ENCODE results near the gene CCDC85A.

Gene CCDC85A

DNA sequence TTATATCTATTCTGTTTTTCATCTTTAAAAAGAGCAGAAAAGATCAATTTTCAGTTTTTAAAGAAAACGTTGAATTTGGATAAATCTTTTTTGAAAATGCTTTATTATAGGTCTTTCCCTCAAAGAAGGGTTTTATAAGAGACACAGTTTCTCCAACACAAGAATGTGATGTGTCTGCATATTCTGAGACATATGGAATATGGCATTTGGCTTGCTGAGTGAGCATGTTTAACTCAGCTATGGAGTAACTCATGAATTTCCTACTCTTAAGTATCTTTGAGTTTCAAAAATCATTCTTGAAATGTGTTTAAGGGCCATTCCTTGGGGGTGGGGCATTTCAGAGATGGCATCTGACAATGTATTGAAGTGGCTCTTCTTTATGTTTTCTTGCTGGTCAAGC, 191.5 kb downstream of the CCDC85A start:
- Histone ChIP-seq H3K4me3 (ENCODE audit: low read length) (no peak overlapping the region), H3K9ac (ENCODE audit: low read length) (no peak overlapping the region), H3K4me1 (ENCODE audit: control insufficient read depth, insufficient read depth, low read length) (peaks cover 10% of the 10 kb centered on the region), H3K36me3 (ENCODE audit: control insufficient read depth, insufficient read depth, low read length, severe bottlenecking) (no peaks in the 10 kb centered on the region), H3K9me3 (ENCODE audit: control insufficient read depth, low read length) (no peaks in the 10 kb centered on the region), H3K27me3 (replicated peaks; ENCODE audit: control insufficient read depth, insufficient read depth, low read length) (no peaks in the 10 kb centered on the region)
- DNase-seq (ENCODE audit: low read depth): no peak

DNA sequence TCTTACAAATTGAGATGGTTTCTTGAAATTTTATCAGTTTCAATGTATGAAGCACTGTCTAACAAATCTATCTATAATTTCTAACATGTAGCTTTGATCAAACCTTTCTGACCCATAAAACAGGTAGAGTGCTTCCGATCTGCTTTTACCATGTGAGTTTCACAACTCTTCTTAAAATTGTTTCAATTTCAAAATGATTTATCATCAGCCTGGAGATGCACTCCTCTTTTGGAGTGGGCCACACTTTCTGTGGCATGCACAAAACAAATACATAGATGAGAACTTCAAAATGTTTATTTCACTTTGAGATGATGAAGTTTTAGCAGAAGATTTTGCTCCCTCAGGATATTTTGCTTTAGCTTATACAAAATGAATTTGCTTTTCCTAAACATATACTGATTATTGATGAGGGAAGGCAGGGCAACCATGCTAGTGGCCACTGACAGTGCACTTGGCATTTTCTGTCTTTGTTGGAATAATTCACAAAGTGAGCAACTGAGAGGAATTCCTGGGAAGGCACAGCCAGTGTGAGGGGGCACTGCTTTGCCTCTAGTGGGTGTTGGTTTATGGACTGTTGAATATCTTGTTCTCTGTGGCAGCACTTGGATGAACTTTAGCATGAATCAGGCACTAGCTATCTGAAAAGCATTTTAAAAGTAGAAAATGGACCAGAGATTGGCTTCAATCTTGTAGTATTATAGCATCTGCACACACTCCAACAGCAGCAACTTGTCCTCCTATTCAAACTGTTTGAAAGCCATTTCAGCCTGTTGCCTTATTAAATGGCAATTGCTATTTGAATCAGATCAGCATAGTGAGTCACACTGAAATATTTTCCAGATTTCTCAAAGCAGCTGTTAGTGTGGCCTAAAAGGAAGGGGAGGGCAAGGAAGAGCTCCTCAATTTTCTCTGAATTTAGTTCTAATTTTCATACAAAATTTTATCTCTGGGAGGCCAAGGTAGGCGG, 193.2 kb downstream of the CCDC85A start:
- Histone ChIP-seq H3K4me3 (ENCODE audit: low read length) (no peak overlapping the region), H3K9ac (ENCODE audit: low read length) (peak overlapping the region; percentile 11), H3K27me3 (replicated peaks; ENCODE audit: control insufficient read depth, insufficient read depth, low read length) (no peaks in the 10 kb centered on the region), H3K9me3 (ENCODE audit: control insufficient read depth, low read length) (no peaks in the 10 kb centered on the region), H3K4me1 (ENCODE audit: control insufficient read depth, insufficient read depth, low read length) (peaks cover 21% of the 10 kb centered on the region), H3K36me3 (ENCODE audit: control insufficient read depth, insufficient read depth, low read length, severe bottlenecking) (no peaks in the 10 kb centered on the region)
- peak; percentile 64 for DNase-seq (ENCODE audit: low read depth)

DNA sequence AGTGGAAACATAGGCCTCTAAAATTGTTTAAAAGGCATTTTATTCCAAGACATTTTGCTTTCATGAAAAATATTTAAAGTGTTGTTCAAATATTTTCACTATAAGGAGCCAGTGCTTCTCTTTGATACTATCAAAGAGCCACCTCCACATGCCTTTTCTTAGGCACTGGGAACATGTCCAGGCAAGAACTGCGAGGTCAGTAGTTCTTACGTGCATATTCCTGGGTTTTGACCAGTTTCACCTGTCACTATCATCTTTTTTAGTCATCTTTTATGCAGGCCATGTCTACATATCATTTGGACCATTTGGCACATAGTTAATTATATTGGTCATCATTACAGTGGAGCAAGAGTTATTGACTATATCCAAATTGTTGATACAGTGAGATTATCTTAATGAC, 195.3 kb downstream of the CCDC85A start:
- no peak for DNase-seq (ENCODE audit: low read depth)
- H3K27me3 ChIP-seq (replicated peaks; ENCODE audit: control insufficient read depth, insufficient read depth, low read length): no peaks in the 10 kb centered on the region
- no peaks in the 10 kb centered on the region for H3K9me3 ChIP-seq (ENCODE audit: control insufficient read depth, low read length)
- no peak overlapping the region for H3K9ac ChIP-seq (ENCODE audit: low read length)
- H3K36me3 ChIP-seq (ENCODE audit: control insufficient read depth, insufficient read depth, low read length, severe bottlenecking): no peaks in the 10 kb centered on the region
- H3K4me3 ChIP-seq (ENCODE audit: low read length): no peak overlapping the region
- peaks cover 21% of the 10 kb centered on the region for H3K4me1 ChIP-seq (ENCODE audit: control insufficient read depth, insufficient read depth, low read length)

DNA sequence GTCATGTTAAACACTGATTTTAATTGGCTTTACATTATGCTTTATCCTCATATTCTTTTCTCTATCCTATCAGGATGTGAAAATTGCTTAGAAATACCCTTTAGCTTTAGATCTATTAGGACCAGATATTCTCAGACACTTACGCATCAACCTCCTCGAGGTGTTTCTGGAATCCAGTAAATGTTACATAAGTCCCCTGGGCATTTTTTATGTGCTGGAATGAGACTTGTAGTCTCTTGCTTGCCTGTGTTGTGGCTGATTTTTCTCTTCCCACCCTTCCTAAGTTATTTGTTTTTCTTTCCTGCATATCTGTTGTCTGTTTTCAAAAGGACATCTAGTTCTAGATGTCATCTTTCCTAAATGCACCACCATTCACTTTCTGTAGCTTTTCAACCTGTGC, 197.1 kb downstream of the CCDC85A start:
- Histone ChIP-seq H3K4me1 (ENCODE audit: control insufficient read depth, insufficient read depth, low read length) (peaks cover 21% of the 10 kb centered on the region), H3K9ac (ENCODE audit: low read length) (no peak overlapping the region), H3K27me3 (replicated peaks; ENCODE audit: control insufficient read depth, insufficient read depth, low read length) (no peaks in the 10 kb centered on the region), H3K9me3 (ENCODE audit: control insufficient read depth, low read length) (no peaks in the 10 kb centered on the region), H3K4me3 (ENCODE audit: low read length) (no peak overlapping the region), H3K36me3 (ENCODE audit: control insufficient read depth, insufficient read depth, low read length, severe bottlenecking) (no peaks in the 10 kb centered on the region)
- no peak for DNase-seq (ENCODE audit: low read depth)

DNA sequence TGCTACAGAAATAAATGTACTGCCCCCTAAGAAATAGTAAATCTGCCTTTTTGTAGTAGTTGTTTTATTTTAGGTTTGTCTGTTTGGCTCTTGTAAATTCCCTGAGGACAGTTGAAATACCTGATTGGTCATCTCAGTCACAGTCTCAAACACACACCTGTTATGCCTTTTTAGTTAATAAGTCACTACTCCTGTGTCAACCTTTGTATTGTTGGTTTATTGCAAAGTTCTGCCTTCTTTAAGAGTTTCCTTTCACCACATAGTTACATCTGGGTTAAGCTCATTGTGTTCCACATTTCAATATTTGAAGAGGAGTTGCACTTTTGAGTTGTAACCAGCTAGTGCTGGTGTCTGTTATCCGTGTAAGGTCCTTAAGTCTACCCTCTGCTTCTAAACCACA, 198.7 kb downstream of the CCDC85A start:
- no peak for DNase-seq (ENCODE audit: low read depth)
- Histone ChIP-seq H3K4me1 (ENCODE audit: control insufficient read depth, insufficient read depth, low read length) (peaks cover 13% of the 10 kb centered on the region), H3K4me3 (ENCODE audit: low read length) (no peak overlapping the region), H3K27me3 (replicated peaks; ENCODE audit: control insufficient read depth, insufficient read depth, low read length) (no peaks in the 10 kb centered on the region), H3K9ac (ENCODE audit: low read length) (no peak overlapping the region), H3K9me3 (ENCODE audit: control insufficient read depth, low read length) (no peaks in the 10 kb centered on the region), H3K36me3 (ENCODE audit: control insufficient read depth, insufficient read depth, low read length, severe bottlenecking) (no peaks in the 10 kb centered on the region)

DNA sequence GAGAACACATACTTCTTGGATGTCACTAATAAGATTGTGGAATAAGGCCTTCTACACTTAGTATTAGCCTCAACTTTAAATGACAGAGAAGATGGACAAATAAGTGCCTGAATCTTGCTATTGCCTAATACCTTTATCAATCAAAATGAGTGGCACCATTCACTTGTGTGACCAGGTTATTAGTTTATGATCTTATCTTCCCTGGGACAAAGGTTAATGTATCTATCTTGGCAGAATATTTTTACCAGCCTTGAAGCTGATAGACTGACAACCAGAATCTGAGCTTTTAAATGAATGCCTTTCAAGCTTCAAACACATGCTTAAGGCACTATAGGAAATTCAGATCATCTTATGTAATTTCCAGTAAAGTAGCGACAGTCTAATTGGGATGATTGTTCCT, 202.9 kb downstream of the CCDC85A start:
- no peak overlapping the region for H3K9ac ChIP-seq (ENCODE audit: low read length)
- H3K4me1 ChIP-seq (ENCODE audit: control insufficient read depth, insufficient read depth, low read length): peaks cover 1% of the 10 kb centered on the region
- H3K9me3 ChIP-seq (ENCODE audit: control insufficient read depth, low read length): no peaks in the 10 kb centered on the region
- no peaks in the 10 kb centered on the region for H3K27me3 ChIP-seq (replicated peaks; ENCODE audit: control insufficient read depth, insufficient read depth, low read length)
- H3K4me3 ChIP-seq (ENCODE audit: low read length): no peak overlapping the region
- DNase-seq (ENCODE audit: low read depth): no peak
- no peaks in the 10 kb centered on the region for H3K36me3 ChIP-seq (ENCODE audit: control insufficient read depth, insufficient read depth, low read length, severe bottlenecking)

DNA sequence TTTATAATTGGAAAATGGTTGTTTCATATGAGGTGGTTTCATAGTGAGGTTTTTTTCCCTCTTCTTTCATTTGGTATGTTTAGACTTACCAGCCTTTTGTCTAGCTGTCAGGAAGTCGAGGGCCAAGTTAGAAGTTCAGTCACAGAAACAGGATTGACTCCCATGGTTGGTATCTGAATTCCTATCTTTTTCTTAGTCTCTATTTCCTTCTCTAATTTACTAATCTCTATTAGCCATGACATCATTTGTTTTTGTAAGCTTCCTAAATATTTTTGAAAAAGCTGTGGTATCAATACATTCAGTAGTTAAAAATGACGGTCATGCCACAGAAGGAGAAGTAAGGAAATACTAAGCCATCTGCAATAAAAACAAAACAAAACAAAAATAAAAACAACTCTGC, 206.9 kb downstream of the CCDC85A start:
- no peaks in the 10 kb centered on the region for H3K4me1 ChIP-seq (ENCODE audit: control insufficient read depth, insufficient read depth, low read length)
- H3K36me3 ChIP-seq (ENCODE audit: control insufficient read depth, insufficient read depth, low read length, severe bottlenecking): no peaks in the 10 kb centered on the region
- H3K4me3 ChIP-seq (ENCODE audit: low read length): no peak overlapping the region
- H3K27me3 ChIP-seq (replicated peaks; ENCODE audit: control insufficient read depth, insufficient read depth, low read length): no peaks in the 10 kb centered on the region
- H3K9me3 ChIP-seq (ENCODE audit: control insufficient read depth, low read length): no peaks in the 10 kb centered on the region
- DNase-seq (ENCODE audit: low read depth): no peak
- H3K9ac ChIP-seq (ENCODE audit: low read length): no peak overlapping the region

DNA sequence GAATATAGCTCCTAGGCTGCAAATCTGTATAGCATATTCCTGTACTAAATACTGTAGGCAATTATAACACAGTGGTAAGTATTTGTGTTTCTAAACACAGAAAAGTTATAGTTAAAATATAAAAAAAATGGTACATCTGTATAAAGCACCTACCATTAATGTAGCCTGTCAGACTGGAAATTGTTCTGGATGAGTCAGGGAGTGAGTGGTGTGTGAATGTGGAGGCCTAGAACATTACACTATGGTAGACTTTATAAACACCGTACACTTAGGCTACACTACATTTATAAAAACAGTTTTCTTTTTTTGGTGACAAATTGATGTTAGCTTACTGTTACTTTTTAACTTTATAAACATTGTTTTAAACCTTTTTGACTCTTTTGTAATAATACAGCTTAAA, 226.3 kb downstream of the CCDC85A start:
- Histone ChIP-seq H3K4me3 (ENCODE audit: low read length) (no peak overlapping the region), H3K4me1 (ENCODE audit: control insufficient read depth, insufficient read depth, low read length) (no peaks in the 10 kb centered on the region), H3K9me3 (ENCODE audit: control insufficient read depth, low read length) (no peaks in the 10 kb centered on the region), H3K9ac (ENCODE audit: low read length) (no peak overlapping the region), H3K36me3 (ENCODE audit: control insufficient read depth, insufficient read depth, low read length, severe bottlenecking) (no peaks in the 10 kb centered on the region), H3K27me3 (replicated peaks; ENCODE audit: control insufficient read depth, insufficient read depth, low read length) (no peaks in the 10 kb centered on the region)
- no peak for DNase-seq (ENCODE audit: low read depth)

DNA sequence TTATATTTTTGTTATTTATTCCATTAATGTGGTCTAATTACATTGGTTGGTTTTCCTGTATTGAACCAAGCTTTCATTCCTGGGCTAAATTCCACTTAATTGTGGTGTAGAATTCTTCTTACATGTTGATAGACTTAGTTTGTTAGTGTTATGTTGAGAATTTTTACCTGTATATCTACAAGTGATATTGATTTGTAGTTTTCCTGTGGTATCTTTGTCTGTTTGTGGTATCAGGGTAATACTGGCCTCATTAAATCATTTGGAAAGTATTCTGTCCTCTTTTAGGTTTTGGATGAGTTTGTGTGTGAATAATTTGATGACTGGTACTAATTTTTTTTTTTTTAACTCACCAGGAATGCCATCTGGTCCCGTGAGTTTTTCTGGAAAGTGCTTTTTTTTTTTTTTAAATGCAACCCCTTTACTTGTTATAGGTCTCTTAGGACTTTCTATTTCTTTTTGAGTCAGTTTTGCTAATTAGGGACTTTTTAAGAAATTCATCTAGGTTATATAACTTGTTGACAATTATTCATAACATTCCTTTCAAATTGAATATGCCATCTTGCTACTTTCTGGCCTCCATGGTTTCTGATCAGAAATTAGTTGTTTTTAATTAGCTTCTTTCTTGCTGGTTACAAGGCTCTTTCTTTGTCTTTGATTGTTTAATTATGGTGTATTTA, 232.8 kb downstream of the CCDC85A start:
- no peak for DNase-seq (ENCODE audit: low read depth)
- H3K4me3 ChIP-seq (ENCODE audit: low read length): no peak overlapping the region
- no peak overlapping the region for H3K9ac ChIP-seq (ENCODE audit: low read length)
- no peaks in the 10 kb centered on the region for H3K4me1 ChIP-seq (ENCODE audit: control insufficient read depth, insufficient read depth, low read length)
- H3K36me3 ChIP-seq (ENCODE audit: control insufficient read depth, insufficient read depth, low read length, severe bottlenecking): no peaks in the 10 kb centered on the region
- peaks cover 7% of the 10 kb centered on the region for H3K9me3 ChIP-seq (ENCODE audit: control insufficient read depth, low read length)
- no peaks in the 10 kb centered on the region for H3K27me3 ChIP-seq (replicated peaks; ENCODE audit: control insufficient read depth, insufficient read depth, low read length)
